Naive thymus-derived CD8-positive, alpha-beta T cell (primary cell): Measurements from ENCODE around the gene FUZ. TPM values are rescaled to one million over a fixed set of nuclear protein-coding genes. Genes with fewer than 3 reads are reported as not detected.
A peak's percentile ranks its signal among the peaks of the same experiment; 100 is the strongest.

ENCODE experiments used
- ATAC-seq, 2 donors: fragments of 150-1000 bp; cut with Tn5 transposase in 1 of 2; sonication (Bioruptor Pico), chemical (Tn5 transposase) in 1 of 2; 1 replicate in 1 of 2; 2 replicates in 1 of 2; pipeline ENCODE4 v1.10.0; 2021; ENCODE audit warnings: mild to moderate bottlenecking in 2 of 2, moderate library complexity in 2 of 2
- POLR2A ChIA-PET: fragments of 350-600 bp; sonication (Branson Sonifier 250); formaldehyde crosslinking; loops from one replicate; lab custom pipeline; 2021; ENCODE audit warnings: antibody characterized with exemption; lab: Charles Lee
- DNase-seq, 10 donors: peaks; one replicate each; pipeline versions ENCODE4 v3.0.0 to v3.0.0-alpha.2; 2020 to 2022
- H3K27ac Mint-ChIP-seq, 10 donors: one replicate each; pipeline ENCODE4 v1.8.0; 2020 to 2022; ENCODE audit warnings: mild to moderate bottlenecking in 10 of 10, mixed read lengths in 10 of 10, moderate library complexity in 4 of 10, inconsistent platforms in 1 of 10
- H3K27me3 Mint-ChIP-seq, 5 donors: one replicate each; pipeline ENCODE4 v1.8.0; 2021 to 2022; ENCODE audit warnings: mixed read lengths in 5 of 5
- H3K36me3 Mint-ChIP-seq, 3 donors: one replicate each; pipeline ENCODE4 v1.8.0; 2020 to 2022; ENCODE audit warnings: mixed read lengths in 3 of 3, mild to moderate bottlenecking in 2 of 3, inconsistent platforms in 1 of 3
- H3K4me1 Mint-ChIP-seq, 4 donors: one replicate each; pipeline ENCODE4 v1.8.0; 2021 to 2022; ENCODE audit warnings: mixed read lengths in 4 of 4
- H3K4me3 Mint-ChIP-seq, 10 donors: one replicate each; pipeline ENCODE4 v1.8.0; 2020 to 2022; ENCODE audit warnings: mild to moderate bottlenecking in 10 of 10, mixed read lengths in 10 of 10, moderate library complexity in 6 of 10, inconsistent platforms in 1 of 10
- H3K9me3 Mint-ChIP-seq, 9 donors: one replicate each; pipeline ENCODE4 v1.8.0; 2020 to 2022; ENCODE audit warnings: mixed read lengths in 9 of 9, mild to moderate bottlenecking in 3 of 9, inconsistent platforms in 1 of 9, moderate library complexity in 1 of 9
- polyA plus RNA-seq, 3 donors: library from polyadenylated mRNA; unstranded; fragments of 300-500 nt; fragmentation: Illumina TruSeq; gene quantifications; one replicate each; pipeline ENCODE4 v1.2.3, GENCODE V29; 2021
- total RNA-seq, 8 experiments: library from RNA in 2 of 8; stranded (reverse) in 2 of 8; gene quantifications; one replicate each; pipeline ENCODE4 v1.2.3 and lab custom pipeline; 2021 to 2026

FUZ gene, protein sequence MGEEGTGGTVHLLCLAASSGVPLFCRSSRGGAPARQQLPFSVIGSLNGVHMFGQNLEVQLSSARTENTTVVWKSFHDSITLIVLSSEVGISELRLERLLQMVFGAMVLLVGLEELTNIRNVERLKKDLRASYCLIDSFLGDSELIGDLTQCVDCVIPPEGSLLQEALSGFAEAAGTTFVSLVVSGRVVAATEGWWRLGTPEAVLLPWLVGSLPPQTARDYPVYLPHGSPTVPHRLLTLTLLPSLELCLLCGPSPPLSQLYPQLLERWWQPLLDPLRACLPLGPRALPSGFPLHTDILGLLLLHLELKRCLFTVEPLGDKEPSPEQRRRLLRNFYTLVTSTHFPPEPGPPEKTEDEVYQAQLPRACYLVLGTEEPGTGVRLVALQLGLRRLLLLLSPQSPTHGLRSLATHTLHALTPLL
- total RNA-seq (10 to 100 TPM; 23.0 to 28.8 TPM), polyA plus RNA-seq (1 to 10 TPM; 5.4 to 7.5 (median 7.0) TPM), total RNA-seq (lab: John Stamatoyannopoulos, UW) (11.2 to 30.5 (median 20.0) reads per million in 6 experiments)

DNA sequence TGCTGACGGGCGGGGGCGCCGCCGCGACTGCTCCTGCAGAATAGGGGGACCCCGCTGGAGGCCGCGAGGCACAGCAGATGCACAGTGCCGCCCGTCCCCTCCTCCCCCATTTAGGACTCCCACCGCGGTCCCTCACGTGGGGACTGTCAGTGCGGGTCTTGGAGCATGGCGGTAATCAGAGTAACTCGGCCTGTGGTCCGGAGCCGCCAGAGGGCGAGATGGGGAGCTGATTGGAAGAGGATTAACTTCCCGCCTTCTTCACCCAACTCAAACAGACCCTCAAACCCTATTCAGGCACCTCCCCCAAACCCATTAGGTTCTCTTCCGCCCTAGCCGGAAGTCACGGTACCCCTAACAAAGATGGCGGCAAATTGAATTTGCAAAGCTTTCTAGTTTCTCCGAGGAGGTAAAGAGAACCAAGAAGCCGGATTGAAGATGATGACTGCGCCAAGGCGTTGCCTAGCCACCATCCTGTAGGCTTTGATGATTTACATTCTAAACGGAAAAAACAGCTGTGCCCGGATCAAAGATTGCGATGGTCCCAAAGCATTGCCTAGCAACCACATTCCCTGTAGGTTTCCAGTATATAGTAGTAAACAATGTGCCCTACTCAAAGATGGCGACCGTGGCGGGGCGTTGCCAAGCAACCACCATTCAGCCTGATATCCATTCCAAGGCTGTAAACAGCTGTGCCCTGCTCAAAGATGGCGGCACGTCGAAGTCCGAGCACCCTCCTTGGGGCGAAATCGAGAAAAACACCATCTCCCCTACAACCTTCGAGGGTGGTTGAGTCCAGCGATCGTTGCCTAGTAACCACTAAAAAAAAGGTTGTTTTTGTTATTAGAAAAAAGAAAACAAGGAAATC is at the start of gene FUZ:
Gene FUZ (minus strand): TSS at position 296 of the 865 bp plus-strand sequence. CDS start 186 bp downstream, at position 110.
- Mint-ChIP-seq H3K36me3 (no peaks in the 10 kb centered on the region), H3K4me3 (peak within 1 kb of the TSS; percentile 88 to 96 (median 94)), H3K9me3 (no peaks in the 10 kb centered on the region), H3K27me3 (peaks cover 0 to 2% (median 0%) of the 10 kb centered on the region in 5 donors), H3K27ac (peak within 1 kb of the TSS; percentile 97 to 100 (median 99)), H3K4me1 (peaks cover 19 to 48% (median 43%) of the 10 kb centered on the region in 4 donors)
- ATAC-seq (peak; percentile 55 to 66), DNase-seq (peak; percentile 73 to 98 (median 93))
- POLR2A ChIA-PET, result interaction anchor here (0.8 to 3.0 kb wide), 9 partner anchors 22 to 545 kb away, joined by 3 to 30 read pairs (median 17); partner anchors contain the start of genes AKT1S1, AP2A1, PTOV1 and TBC1D17

DNA sequence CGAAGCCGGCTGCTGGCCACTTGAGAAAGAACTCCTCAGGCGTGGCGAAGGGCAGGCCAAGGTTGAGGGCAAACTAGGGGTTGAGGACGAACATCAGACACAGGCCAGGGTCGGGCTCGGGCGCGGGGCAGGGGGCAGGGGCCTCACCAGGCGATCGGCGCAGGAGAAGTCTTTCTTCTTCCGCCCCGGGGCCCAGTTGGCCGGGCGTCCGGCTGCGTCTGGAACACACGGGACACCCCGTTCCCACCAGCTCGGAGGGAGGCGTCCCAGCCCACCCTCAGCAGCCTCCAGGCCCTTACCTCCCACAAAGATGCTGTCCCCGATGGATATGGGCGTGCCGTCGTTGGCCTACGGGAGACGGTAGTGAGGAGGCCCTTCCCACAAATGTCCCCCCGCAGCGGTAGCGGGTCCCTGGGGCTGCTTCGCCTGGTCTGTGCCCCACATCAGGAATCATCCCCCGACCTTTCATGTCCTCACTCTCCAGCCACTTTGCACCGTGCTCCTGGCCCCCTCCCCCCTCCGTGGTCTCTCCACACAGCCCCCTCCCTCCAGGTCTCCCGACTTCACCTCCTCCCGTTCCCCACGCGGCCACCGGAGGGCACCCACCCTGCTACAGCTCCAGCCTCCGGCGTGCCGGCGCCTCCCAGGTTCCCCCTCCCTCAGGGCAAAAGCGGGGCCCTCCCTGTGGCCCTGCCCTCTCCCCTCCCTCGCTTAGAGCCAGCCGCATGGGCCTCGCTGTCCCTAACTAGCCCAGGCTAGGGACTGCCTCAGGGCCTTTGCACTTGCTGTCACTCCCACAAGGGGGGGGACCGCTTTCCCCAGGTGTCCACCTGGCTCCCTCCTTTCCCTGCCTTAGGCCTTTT is 49.5 kb upstream of the FUZ start:
- Mint-ChIP-seq H3K4me1 (peaks cover 16 to 39% (median 37%) of the 10 kb centered on the region in 4 donors), H3K27me3 (no peaks in the 10 kb centered on the region), H3K4me3 (no peak overlapping the region), H3K27ac (peak overlapping the region in 4 of 10 donors; percentile 27 to 74 (median 43)), H3K9me3 (no peaks in the 10 kb centered on the region), H3K36me3 (peaks cover 0 to 44% (median 2%) of the 10 kb centered on the region in 3 donors)
- peak in 1 of 10 donors; percentile 37 for DNase-seq
- POLR2A ChIA-PET, result interaction anchor here (2.9 to 7.6 kb wide), 2 partner anchors 11 to 14 kb away, joined by 16 to 137 read pairs; partner anchors contain the start of genes AKT1S1, PTOV1 and TBC1D17
- ATAC-seq, result no peak

DNA sequence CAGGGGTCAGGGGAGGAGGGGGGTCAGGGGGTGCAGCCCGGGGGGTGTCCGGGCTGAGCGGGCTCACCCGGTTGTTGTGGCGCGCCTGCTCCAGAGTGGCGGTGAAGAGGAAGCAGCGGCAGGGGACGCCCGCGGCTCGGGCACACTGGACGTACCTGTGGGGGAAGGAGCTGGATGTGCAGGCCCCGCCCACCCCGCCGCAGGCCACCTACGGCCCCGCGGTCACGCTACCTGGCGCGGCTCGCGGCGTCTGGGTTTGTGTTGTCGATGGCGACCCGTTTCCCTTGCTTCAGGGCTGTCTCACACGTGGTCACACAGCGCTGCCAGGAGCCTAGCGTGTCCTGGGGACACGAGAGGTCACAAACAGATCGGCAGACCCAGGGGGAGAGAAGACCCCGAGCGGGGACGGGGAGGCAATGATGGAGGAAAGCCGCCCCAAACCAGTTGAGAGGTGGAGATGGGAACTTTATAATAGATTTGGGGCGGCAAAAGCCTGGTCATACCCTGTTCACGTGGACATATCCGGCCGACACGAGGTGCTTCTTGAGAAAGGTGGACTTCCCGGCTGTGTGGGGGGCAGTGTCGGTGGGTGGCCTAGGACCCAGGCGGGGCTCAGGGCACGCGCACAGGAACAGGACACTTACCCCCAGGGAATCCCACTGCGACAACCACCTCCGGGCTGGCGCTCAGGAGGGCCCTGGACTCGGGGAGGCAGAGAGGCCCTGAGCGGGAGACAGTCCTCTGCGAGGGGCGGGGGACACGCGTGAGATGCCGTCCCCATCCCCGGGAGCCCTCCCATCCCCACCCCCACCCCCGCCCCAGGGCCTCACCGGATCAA is 48.7 kb upstream of the FUZ start:
- no peak overlapping the region for H3K27ac Mint-ChIP-seq
- POLR2A ChIA-PET, result interaction anchor here (1.5 kb wide), 1 partner anchor 13 kb away, joined by 3 read pairs; no protein-coding TSS in a partner anchor
- no peaks in the 10 kb centered on the region for H3K9me3 Mint-ChIP-seq
- no peak for ATAC-seq
- H3K27me3 Mint-ChIP-seq, result no peaks in the 10 kb centered on the region
- no peak overlapping the region for H3K4me3 Mint-ChIP-seq
- H3K4me1 Mint-ChIP-seq, result peaks cover 11 to 34% (median 30%) of the 10 kb centered on the region in 4 donors
- H3K36me3 Mint-ChIP-seq, result peaks cover 0 to 48% (median 2%) of the 10 kb centered on the region in 3 donors
- DNase-seq, result no peak

DNA sequence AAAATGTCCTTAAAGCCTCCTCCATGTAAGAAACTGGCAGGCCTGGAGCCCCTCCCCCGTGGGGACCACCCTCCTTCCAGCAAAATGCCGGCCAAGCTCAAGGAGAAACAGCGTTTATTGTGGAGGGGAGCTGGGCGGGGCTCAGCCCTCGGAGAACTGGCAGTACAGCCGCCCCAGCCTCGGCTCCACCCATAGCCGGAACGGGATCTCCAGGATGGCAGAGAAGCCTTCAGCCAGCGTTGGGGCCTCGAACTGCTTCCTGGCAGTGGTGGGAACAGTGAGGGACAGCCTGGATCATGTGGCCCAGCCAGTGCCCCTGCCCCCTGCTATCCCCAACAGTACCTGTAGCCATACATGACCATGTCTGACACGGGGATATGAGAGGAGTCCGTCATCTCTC is 48.0 kb upstream of the FUZ start:
- DNase-seq (no peak), ATAC-seq (no peak)

DNA sequence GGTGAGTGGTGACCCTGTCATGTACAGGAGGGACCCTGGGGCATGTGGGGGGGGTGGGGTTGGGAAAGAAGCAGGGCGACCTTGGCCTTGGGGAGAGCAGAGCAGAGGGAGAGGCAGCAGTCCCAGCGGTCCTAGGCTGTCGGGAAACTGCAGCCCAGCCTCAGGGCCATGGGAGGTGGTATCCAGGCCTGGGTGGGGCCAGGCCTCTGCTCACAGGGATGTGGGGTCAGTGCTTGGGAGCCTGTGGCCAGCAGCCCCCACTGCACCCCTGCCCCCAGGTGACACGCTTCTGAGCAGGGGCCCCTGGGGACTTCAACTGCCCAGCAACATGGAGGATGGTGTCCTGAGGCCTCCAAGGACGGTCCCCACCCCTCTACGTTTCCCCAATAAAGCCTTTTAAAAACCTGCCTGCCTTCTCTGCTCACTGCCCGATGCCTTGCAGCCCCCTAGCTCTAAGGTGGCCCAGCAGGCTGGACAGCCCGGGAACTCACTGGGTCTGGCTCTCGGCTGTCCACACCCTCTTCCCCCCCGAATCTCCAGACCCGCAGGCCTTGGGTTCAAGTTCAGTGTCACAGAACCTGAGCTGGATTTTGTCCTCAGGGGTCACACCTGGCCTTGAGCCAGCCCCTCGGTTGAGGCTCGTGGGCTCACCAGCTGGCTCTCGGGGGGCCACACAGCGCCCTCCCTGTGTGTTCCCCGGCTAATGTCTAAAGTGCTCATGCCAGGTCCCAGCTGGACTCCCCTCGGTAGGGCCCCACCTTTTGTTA is 47.4 kb upstream of the FUZ start:
- no peaks in the 10 kb centered on the region for H3K9me3 Mint-ChIP-seq
- no peak overlapping the region for H3K4me3 Mint-ChIP-seq
- H3K27me3 Mint-ChIP-seq, result no peaks in the 10 kb centered on the region
- H3K36me3 Mint-ChIP-seq, result peaks cover 0 to 49% (median 2%) of the 10 kb centered on the region in 3 donors
- peaks cover 7 to 25% (median 18%) of the 10 kb centered on the region in 4 donors for H3K4me1 Mint-ChIP-seq
- peak overlapping the region in 3 of 10 donors; percentile 36 to 81 (median 43) for H3K27ac Mint-ChIP-seq
- no peak for DNase-seq
- POLR2A ChIA-PET, result interaction anchor here (1.5 kb wide), 1 partner anchor 14 kb away, joined by 3 read pairs; no protein-coding TSS in a partner anchor
- ATAC-seq, result no peak

More for the DNA sequence above, 48.0 kb upstream of the FUZ start:
- POLR2A ChIA-PET, result interaction anchor here (1.5 kb wide), 1 partner anchor 13 kb away, joined by 3 read pairs; no protein-coding TSS in a partner anchor
- no peak overlapping the region for H3K4me3 Mint-ChIP-seq
- H3K9me3 Mint-ChIP-seq, result no peaks in the 10 kb centered on the region
- H3K36me3 Mint-ChIP-seq, result peaks cover 0 to 48% (median 2%) of the 10 kb centered on the region in 3 donors
- H3K27ac Mint-ChIP-seq, result peak overlapping the region in 3 of 10 donors; percentile 21 to 43 (median 36)
- H3K4me1 Mint-ChIP-seq, result peaks cover 7 to 28% (median 24%) of the 10 kb centered on the region in 4 donors
- no peaks in the 10 kb centered on the region for H3K27me3 Mint-ChIP-seq

DNA sequence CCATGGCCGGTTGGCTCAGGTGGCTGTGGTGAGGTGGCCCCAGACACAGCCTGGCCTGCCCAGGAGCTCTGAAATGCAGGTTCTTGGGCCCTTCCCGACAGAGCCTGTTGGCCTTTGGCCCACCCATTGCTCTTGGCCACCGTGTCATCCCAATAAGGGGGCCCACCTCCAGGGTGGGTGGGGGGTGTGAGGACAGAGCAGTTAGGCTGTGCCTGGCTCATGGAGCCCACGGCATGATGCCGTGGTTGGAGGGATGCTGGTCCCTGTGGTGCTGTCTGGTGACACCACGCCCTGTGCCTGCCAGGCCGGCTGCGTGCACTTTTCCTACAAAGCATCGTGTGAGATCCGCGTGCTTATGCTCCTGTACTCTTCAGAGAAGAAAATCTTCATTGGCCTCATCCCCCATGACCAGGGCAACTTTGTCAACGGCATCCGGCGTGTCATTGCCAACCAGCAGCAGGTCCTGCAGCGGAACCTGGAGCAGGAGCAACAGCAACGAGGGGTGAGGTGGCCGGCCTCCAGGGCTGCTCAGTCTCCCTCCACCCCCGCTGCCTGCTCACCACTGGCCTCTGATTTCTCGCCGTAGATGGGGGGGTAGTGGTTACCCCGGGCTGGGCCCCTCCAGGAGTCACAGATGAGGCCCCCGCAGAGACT is 46.7 kb upstream of the FUZ start:
- H3K4me1 Mint-ChIP-seq, result peaks cover 7 to 20% (median 12%) of the 10 kb centered on the region in 4 donors

DNA sequence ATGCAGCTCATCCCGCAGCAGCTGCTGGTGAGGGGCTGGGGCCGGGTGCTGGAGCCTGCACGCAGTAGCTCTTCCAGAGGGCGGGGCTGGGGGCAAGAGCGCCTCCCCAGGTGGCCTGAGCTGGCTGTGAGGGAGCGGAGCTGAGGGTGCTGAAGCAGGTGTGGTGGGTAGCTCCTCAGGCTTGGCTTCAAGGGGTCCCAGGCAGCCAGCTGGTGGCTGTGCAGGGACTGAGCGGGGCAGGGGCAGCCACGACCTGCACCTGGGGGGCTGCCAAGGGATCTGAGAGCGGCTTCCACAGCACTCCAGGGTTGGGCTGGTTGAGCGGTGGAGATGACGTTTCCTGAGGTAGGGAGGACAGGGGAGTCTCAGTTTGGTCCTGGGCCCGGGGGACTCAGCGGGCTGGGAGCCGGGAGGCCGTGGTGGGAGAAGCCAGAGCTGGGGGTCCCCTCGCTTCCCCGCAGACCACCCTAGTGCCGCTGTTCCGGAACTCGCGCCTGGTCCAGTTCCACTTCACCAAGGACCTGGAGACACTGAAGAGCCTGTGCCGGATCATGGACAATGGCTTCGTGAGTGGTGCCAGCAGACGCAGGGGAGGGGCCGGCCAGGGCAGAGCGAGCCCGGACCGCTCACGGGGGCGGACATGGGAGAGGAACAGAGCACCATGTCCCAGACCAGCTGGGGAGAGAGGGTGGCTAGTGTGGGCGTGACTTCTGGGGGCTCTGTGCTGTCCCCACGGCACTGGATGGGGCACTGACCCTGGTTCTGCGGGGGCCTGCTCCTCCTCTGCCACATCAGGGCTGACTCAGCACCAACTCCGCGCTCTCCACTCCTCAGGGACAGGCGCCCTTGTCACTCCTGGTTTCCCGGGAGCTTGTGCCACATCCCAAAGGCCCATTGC is 45.2 kb upstream of the FUZ start:
- no peaks in the 10 kb centered on the region for H3K9me3 Mint-ChIP-seq
- POLR2A ChIA-PET, result interaction anchor here (0.6 to 1.5 kb wide), 5 partner anchors 11 to 79 kb away, joined by 3 to 7 read pairs (median 3); partner anchors contain the start of gene AKT1S1
- H3K27me3 Mint-ChIP-seq, result no peaks in the 10 kb centered on the region
- H3K4me1 Mint-ChIP-seq, result peaks cover 4 to 13% (median 6%) of the 10 kb centered on the region in 4 donors
- no peak overlapping the region for H3K4me3 Mint-ChIP-seq
- peak overlapping the region in 2 of 10 donors; percentile 37 to 80 for H3K27ac Mint-ChIP-seq
- DNase-seq, result no peak
- H3K36me3 Mint-ChIP-seq, result peaks cover 0 to 40% (median 2%) of the 10 kb centered on the region in 3 donors
- ATAC-seq, result no peak

More for the DNA sequence above, 46.7 kb upstream of the FUZ start:
- Mint-ChIP-seq H3K36me3 (peaks cover 0 to 50% (median 2%) of the 10 kb centered on the region in 3 donors), H3K9me3 (no peaks in the 10 kb centered on the region), H3K4me3 (no peak overlapping the region), H3K27me3 (no peaks in the 10 kb centered on the region), H3K27ac (no peak overlapping the region)
- DNase-seq (no peak), ATAC-seq (peak; percentile 3 to 6)
- POLR2A ChIA-PET, result no interaction called here

DNA sequence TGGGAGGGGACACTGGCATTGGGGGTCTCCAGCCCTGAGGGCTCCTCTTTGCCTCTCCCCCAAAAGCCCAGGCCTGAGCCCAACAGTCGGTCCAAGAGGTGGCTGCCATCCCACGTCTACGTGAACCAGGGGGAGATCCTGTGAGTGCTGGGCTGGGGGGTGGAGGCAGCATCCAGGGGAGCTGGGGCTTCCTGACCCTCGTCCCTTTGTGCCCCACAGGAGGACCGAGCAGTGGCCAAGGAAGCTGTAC is 44.7 kb upstream of the FUZ start:
- no peaks in the 10 kb centered on the region for H3K9me3 Mint-ChIP-seq
- ATAC-seq (no peak), DNase-seq (no peak)
- H3K27ac Mint-ChIP-seq, result no peak overlapping the region
- H3K4me3 Mint-ChIP-seq, result no peak overlapping the region
- H3K4me1 Mint-ChIP-seq, result peaks cover 2 to 13% (median 6%) of the 10 kb centered on the region in 4 donors
- H3K27me3 Mint-ChIP-seq, result no peaks in the 10 kb centered on the region
- H3K36me3 Mint-ChIP-seq, result peaks cover 0 to 34% (median 2%) of the 10 kb centered on the region in 3 donors
- POLR2A ChIA-PET, result interaction anchor here (0.6 to 1.5 kb wide), 3 partner anchors 12 to 80 kb away, joined by 3 to 7 read pairs (median 3); no protein-coding TSS in a partner anchor
